Activated effector memory CD4-positive, alpha-beta T cell treated with anti-CD3 and anti-CD28 coated beads, Interleukin-2, amount 50 U/mL, for 16 hours (primary cell): ENCODE results near the gene LRRC46.
A peak's percentile ranks its signal among the peaks of the same experiment; 100 is the strongest.

ENCODE experiments used
- DNase-seq: peaks from one replicate; pipeline ENCODE4 v3.0.0-alpha.2; 2020

LRRC46 gene

GRCh38 chr17:47810200-47810821 lies 21.2 kb upstream of the LRRC46 start:
- peak; percentile 65 for DNase-seq

- peak; percentile 53 for DNase-seq
Measured at GRCh38 chr17:47810901-47811635, 20.4 kb upstream of the LRRC46 start.

GRCh38 chr17:47811709-47812108 lies 19.8 kb upstream of the LRRC46 start:
- no peak for DNase-seq

- peak; percentile 54 for DNase-seq
Measured at GRCh38 chr17:47812146-47812920, 19.1 kb upstream of the LRRC46 start.

- DNase-seq: peak; percentile 37
Measured at GRCh38 chr17:47813077-47813476, 18.4 kb upstream of the LRRC46 start.

GRCh38 chr17:47813512-47814031 lies 17.9 kb upstream of the LRRC46 start:
- peak; percentile 31 for DNase-seq

- DNase-seq: no peak
Measured at GRCh38 chr17:47815106-47815918, 16.2 kb upstream of the LRRC46 start.

GRCh38 chr17:47816111-47816735 lies 15.2 kb upstream of the LRRC46 start:
- no peak for DNase-seq

- no peak for DNase-seq
Measured at GRCh38 chr17:47816947-47817346, 14.5 kb upstream of the LRRC46 start.

GRCh38 chr17:47818002-47818695 lies 13.3 kb upstream of the LRRC46 start:
- no peak for DNase-seq

GRCh38 chr17:47819475-47819874 lies 12.0 kb upstream of the LRRC46 start:
- DNase-seq: no peak

GRCh38 chr17:47820033-47820789 lies 11.3 kb upstream of the LRRC46 start:
- no peak for DNase-seq

- DNase-seq: no peak
Measured at GRCh38 chr17:47821031-47821423, 10.4 kb upstream of the LRRC46 start.

- peak; percentile 89 for DNase-seq
Measured at GRCh38 chr17:47821424-47822391, 9.8 kb upstream of the LRRC46 start, which contains the start of gene OSBPL7. OSBPL7 (minus strand) TSS chr17:47821794; CDS start chr17:47820278, 1,516 bp downstream.

GRCh38 chr17:47822785-47823184 lies 8.7 kb upstream of the LRRC46 start:
- no peak for DNase-seq

- no peak for DNase-seq
Measured at GRCh38 chr17:47823519-47823918, 8.0 kb upstream of the LRRC46 start.

GRCh38 chr17:47829870-47830269 lies 1.6 kb upstream of the LRRC46 start:
- peak; percentile 73 for DNase-seq

- DNase-seq: no peak
Measured at GRCh38 chr17:47830396-47831002, 971 bp upstream of the LRRC46 start.

- no peak for DNase-seq
Measured at GRCh38 chr17:47831934-47832327, 461 bp downstream of the LRRC46 start.
